CD4-positive, alpha-beta T cell treated with Interleukin-10 for 1 hour (primary cell): ENCODE results near the gene TFG.
A peak's percentile ranks its signal among the peaks of the same experiment; 100 is the strongest.

Source experiments
- DNase-seq: peaks from one replicate; pipeline ENCODE4 v3.0.0-alpha.2; 2020

Gene TFG

DNA sequence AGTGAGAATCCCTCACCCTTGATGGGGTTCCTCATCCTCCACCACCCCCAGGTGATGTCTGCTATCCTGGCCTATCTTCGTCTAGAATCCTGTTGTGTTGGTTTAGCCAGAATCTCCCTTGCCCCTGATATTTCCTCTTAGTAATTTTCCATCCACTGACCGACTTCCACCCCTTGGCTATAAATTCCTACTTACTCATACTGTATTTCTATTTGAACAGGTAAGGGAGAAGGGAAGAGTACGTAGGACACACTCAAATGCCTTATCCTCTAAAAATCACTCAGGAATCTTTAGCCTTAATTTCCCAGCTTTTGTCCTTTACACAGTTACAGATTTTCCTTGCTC is 678 bp upstream of the TFG start:
- DNase-seq = no peak

DNA sequence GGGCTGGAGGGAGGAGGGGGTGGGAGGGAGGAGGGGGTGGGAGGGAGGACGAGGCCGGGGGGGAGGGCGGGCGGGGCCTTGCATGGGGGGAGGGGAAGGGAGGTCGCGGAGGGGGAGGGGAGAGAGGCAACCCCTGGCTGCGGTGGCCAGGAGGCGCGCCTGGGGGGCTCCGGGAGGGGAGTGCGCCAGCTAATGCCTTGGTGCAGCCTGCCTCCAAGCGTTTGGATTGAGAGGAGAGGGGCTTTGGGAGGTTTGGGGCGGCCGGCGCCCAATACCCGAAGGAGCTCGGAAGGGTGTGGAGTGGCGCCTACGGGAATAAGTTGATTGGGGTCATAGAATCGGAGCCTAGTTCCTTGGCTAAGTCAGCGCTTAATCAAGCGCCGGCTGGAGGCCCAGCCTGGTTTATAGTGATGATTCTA is 557 bp downstream of the TFG start:
- DNase-seq = peak; percentile 38

DNA sequence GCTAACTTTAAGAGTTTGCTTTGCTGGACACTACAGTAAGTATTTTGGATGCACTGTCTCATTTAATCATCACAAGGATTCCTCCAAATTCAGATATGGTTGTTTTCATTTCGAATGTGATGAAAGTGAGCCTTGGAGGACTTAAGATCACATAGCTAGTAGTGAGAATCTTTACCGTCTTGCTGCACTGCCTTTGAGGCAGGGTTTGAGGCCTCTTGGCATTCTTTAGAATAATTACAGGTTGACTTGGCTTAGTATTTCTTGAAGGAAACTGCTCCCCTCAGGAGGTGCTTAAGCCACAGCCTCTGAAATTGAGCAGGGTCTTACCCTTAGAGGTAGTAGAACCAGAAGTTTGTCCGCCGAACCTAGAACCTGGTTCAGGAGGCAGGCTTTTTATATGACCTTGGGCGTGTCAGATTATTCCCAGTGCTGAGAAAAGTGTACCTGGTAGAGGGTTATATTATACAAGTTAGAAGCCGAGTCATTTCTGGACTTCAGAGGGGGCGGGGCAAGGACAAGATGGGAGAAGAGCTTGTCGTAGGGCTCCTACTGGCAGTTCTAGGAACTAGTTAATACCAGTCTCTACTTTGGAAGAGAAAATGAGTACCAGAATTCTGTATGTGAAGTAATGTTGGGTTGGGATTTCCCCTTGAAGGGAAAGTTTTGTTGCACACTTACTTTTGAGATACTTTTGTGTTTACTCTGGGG is 1.1 kb downstream of the TFG start:
- DNase-seq = peak; percentile 65

DNA sequence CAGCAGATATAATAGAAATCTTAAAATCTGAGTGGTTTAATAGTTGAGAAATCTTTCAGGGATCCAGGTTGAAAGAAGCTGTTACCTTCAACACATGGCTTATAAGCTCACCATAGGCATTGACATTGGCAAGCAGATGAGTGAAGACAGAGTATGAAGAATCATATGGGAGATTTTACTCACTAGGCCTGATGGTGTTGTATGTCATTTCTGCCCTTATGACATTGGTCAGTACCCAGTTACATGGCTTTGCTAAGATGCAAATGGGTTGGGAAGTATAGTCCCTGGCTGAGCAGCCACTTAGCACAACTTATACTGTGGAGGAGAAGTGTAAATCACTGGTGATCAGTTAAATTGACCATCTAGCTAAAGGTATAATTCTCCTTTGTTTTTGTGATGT is 5.9 kb downstream of the TFG start:
- DNase-seq = no peak

DNA sequence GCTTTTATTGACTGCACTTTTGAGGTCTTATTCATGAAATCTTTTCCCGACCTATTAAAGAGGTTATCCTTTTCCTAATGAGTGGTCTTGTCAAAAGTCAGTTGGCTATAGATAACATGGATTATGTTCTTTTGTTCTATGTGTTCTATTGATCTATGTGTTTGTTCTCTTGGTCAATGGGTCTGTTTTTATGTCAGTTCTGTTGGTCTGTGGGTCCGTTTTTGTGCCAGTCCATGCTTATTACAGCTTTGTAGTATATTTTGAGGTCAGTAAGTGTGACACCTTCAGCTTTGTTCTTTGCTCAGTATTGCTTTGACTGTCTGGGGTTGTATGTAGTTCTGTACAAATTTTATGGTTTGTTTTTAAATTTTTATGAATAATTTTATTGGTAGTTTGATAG is 7.8 kb downstream of the TFG start:
- no peak for DNase-seq

DNA sequence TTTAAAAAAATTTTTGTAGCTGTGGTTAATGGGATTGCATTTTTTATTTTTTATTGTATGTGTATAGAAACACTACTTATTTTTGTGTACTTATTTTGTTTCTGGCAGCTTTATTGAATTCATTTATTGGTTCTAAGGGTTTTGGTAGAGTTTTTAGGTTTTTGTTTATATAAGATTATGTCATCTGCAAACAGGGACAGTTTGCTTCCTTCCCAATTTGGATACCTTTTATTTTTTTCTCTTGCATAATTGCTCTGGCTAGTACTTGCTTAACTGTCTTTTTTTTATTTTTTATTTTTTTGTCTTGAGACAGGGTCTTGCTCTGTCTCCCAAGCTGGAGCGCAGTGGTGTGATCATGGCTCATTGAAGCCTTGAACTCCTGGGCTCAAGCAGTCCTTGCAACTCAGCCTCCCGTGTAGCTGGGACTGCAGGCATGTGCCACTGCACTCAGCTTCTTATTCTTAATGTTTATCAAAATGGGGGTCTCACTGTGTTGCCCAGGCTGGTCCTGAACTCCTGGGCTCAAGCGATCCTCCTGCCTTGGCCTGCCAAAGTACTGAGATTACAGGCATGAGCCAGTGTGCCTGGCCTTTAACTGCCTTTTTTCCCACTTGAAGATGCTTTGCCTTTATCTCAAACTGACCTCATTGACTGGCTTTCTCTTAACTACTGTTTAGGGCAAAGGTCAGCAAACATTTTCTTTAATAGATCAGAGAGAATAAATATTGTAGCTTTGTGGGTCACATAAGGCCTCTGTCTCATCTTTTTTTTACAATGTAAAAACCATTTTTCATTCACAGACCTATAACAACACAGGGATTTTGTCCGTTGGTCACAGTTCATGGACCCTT is 8.6 kb downstream of the TFG start:
- no peak for DNase-seq

DNA sequence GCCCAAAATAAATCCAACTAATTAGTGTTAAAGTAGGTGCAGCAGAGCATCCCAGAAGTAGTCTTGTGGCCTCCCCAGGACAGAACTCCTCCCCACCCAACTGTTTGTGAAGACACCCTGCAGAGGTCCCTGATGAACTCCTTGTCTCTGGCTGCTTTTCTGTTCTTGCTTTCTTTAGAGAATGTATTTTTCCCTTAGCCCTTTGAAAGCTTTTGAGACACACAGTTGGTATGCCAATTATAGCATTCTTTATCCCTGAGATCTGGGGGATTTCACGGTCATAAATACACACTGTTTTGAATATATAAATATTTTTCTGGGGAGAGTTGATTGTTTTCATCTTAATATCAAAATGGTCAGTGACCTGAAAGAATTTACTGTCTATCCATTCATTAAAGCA is 9.8 kb downstream of the TFG start:
- DNase-seq = no peak

DNA sequence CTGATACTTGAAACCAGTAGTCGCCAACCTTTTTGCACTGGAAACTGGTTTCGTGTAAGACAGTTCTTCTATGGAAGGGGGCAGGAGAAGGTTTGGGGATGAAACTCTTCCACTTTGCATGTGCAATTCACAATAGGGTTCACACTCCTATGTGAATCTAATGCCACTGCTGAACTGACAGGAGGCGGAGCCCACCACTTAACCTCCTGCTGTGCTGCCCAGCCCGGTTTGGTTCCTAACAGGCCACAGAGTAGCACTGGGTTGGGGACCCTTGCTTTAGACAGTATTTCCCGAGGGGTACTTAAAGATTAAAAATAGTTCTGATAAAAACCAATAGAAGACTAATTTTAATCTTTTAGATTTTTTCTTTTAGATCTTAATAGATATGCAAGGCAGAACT is 11.1 kb downstream of the TFG start:
- DNase-seq = no peak

DNA sequence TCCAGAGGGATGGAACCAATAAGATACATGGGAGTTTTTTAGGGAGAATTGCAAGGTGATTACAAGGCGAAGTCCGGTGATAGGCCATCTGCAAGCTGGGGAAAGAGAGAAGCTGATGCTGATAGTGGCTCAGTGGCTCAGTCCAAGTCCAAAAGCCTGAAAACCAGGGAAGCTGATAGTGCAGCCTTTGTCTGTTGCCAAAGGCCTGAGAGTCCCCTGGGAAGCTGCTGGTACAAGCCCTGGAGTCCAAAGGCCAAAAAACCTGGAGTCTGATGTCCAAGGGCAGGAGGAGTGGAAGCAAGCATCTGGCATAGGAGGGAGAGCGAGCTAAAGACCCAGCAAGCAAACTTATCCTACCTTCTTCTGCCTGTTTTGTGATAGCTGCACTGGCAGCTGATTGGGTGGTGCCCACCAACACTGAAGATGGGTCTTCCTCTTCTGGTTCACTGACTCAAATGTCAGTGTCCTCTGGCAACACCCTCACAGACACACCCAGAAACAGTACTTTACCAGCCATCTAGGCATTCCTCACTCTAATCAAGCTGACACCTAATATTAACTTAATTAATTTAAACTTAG is 16.7 kb downstream of the TFG start:
- DNase-seq = no peak

DNA sequence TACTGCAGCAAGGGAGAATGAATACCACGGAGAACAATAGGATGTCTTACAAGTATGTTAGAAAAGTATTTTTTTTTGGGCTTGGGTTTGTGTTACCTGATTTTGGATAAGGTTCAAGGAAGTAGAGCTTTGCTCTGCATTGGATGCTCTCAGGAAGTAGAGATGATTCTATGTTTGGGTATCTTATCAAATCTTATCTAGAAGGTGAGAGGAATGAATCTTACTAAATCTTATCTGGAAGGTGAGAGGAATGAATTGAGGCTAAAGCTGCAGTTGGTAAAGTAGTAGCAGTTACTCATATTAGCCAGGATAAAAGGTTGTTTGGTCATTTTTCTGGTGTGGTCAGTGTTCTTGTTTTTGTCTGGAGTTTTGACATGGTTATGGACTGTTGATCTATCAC is 17.4 kb downstream of the TFG start:
- DNase-seq = no peak

DNA sequence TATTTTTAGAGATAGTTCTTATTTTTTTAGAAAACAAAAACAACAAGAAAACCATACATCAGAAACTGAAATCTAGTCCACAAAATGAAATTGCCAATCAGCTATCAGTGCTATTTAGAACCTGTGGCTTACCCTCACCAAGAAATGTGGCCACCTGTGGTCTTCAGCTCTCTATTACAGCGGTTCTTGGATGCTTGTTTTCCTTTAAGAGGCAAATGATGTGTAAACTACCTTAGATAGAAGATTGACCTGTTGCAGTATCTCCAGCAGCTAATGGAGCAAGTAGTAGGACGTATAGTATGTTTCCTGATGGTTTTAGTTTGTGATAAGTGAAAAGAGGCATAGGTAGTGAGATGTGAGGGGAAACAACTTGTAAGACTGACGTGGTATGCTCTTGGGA is 21.2 kb downstream of the TFG start:
- no peak for DNase-seq

DNA sequence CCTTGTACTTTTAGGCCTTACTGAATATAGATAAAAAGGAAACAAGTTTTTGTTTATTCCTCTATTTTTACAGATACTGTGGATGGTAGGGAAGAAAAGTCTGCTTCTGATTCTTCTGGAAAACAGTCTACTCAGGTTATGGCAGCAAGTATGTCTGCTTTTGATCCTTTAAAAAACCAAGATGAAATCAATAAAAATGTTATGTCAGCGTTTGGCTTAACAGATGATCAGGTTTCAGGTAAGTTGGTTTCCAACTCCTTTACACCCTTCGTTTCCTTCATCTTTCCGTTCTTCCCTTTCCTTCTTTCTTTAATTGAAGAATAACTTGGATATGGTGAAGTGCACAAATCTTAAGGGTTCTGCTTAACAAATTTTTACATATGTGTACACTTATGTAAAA is 23.1 kb downstream of the TFG start:
- DNase-seq = no peak

DNA sequence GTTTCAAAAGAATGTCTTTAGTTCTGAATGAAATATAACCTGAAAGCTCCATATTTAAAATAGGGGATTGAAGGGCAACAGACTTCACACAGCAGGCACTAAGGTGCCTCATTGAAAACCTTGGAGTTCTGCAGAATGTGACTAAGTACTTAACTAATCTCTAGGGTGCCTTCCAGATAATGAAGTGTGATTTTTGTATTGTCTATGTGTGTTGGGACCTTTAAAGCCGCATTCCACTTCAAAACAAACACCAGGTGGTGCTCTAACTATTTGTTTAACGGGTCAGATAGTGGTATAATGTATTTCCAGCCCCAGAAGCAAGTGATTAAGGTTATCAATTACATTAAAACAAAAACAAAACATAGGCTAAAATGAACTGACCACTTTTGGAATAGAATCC is 28.0 kb downstream of the TFG start:
- DNase-seq = peak; percentile 19

DNA sequence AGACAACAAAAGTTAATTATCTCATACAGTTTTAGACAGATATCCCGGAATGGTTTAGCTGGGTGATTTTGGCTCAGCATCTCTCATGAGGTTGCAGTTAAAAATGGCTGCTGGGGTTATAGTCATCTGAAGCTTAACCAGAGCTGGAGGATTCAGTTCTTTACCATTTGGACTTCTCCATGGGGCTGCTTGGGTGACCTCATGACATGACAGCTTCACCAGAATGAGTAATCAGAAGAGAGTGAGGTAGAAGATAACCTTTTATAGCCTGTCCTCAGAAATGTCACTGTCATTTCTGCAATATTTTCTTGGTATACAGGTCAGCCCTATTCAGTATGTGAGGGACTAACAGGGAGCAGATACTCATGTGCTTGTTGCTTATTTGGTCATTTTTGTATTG is 30.9 kb downstream of the TFG start:
- no peak for DNase-seq

DNA sequence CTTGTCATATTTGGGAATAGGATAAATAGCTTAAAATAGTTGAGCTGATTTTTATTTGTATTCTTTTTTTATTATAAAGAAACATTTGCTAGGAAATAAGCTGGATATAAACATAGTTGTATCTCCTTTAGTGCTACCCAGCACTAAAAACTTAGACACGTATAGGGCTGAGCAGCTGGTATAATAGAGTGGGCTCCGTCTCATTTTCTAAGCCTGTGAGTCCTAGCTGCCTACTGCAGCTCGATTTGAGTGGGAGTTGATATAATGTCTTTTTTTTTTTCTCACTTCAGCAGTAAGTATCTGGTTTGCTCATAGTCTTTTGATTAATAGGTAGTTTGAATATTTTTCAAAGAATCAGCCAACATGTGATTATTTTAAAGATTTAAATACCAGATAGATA is 34.2 kb downstream of the TFG start:
- no peak for DNase-seq

DNA sequence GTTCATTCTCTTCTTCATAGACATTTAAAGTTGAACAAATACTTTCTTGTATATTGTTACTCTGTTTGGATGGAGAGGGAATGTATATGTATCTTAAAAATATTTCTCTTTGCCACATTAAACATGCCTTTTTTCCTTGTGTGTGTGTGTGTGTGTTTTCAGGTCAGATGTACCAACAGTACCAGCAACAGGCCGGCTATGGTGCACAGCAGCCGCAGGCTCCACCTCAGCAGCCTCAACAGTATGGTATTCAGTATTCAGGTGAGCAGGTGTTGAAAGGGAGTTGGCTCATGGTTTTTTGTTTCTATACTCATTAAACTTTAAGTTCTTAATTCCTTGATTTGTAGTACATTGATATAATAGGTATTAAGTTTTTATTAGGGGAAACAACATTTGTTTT is 35.4 kb downstream of the TFG start:
- no peak for DNase-seq

DNA sequence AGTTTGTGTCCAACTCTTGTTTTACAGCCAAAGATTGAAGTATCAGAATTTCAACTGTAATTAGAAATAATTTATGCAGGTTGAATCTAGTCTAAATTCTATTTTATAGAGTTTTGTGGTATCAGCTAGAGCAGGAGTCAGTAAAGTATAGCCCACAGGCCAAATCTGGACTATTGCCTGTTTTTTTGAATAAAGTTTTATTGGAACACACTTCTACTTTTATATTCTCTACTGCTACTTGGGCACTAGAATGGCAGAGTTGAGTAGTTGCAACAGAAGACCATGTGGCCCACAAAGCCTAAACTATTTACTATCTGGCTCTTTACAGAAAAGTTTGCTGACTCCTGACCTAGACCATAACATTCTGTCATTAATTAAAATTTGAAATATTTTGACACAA is 36.3 kb downstream of the TFG start:
- DNase-seq = no peak

DNA sequence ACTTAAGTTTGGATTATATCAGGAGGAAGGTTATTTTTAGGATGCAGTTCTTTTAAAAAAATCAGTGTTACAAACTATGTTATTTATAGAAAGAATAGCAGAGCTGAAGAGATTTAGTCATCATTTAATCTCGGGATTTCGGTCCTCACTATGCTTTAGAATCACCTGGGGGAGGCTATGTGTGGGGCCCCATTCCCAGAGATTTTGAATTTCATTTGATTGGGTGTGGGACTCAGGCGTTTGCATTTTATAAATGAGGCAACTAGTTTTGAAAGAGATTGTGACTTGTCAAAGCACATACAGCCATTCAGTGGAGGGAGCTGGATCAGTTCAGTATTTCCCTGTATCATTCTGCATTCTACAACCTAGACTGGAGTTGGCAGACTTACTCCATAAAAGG is 36.8 kb downstream of the TFG start:
- DNase-seq = no peak

DNA sequence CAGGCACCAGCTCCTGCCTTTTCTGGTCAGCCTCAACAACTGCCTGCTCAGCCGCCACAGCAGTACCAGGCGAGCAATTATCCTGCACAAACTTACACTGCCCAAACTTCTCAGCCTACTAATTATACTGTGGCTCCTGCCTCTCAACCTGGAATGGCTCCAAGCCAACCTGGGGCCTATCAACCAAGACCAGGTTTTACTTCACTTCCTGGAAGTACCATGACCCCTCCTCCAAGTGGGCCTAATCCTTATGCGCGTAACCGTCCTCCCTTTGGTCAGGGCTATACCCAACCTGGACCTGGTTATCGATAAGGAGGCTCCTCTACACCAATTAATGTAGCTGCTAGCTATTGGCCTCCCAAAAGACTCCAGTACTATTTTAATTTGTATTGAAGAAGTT is 38.9 kb downstream of the TFG start:
- no peak for DNase-seq

DNA sequence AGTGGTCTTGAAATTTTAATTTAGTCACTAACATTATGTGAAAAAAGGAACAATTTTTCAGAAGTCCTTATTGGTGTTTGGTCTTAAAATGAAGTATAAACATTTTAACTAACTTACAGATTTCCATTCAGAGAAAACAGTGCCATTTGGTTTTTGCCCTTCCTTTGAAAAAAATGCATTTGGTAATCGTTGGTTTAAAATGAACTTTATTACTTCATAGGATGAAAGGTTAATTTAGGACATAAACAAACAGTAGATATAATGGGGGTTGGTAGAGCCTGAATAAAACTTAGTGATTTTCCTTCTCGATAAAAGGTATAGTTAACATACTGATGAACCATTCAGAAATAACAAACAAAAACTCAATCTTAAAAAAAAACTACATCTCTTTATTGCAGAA is 39.7 kb downstream of the TFG start:
- no peak for DNase-seq

DNA sequence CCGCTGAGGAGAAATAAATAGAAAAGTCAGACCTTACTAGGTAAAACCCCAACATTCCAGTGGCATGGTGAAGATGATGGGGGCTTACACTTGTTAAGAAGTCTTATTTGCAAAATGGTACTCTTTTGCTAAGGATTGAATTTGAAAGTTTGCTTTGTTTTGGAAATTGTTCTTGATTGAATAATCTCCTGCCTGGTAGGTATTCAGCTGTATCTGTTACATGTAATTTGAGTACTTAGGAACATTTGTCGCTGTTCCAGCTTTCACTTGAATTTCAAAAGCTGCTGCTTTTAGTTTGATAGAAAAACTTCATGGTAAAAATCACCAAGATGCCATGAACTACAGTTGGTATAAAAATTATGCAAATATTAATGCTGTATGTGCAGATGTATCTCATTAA is 44.6 kb downstream of the TFG start:
- DNase-seq = no peak

DNA sequence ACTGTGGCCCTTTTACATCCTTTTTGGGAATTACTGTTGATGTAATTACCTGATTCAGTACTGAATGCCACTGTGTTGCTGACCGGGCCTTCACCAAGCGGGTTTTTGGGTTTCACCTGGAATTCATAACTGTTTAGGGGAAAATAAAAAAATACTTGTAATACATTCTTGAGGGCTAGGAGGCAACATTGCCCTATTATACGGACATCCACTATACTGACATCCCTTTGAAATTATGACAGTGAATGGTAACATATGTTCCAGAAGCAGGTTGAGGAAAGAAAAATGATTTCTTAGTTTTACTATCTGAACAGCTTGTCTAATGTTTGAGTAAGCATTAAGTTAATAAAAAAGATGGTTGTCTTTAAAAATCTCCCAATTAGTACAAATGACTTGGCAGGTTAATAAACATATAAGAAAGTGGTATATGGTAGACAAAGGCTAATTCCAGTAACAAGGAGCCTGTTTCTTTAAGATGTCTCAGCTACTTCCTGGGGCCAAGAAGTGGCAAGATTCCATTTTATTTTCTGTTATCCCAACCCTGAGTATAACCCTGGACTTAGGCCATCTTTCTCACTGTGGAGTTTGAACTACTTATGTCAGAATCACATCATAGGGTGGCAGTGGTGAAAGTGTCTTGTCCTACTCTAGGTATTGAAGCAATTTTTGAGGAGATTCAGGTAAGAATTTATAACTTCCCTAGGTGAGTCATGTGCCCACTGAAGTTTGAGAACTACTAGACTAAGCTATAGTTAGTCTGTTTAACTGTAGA is 45.5 kb downstream of the TFG start:
- DNase-seq = no peak

DNA sequence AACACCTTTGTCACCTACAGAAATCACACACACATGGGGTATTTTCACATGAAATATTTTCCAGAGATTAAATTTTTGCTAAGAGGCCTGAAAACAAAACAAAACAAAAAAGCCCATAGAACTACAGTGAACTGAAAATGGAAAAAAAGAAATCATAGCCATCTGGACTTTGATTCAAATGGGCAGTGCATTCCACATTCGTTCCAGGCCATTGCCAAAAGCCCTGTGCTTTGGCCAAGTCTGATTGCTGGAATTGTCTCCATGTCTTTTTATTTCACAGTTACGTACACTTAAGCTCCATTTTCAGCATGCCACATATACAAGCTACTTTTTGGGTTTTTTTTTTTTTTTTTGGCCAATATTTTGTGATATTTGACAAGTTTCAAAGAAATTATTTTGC is 47.1 kb downstream of the TFG start:
- no peak for DNase-seq

DNA sequence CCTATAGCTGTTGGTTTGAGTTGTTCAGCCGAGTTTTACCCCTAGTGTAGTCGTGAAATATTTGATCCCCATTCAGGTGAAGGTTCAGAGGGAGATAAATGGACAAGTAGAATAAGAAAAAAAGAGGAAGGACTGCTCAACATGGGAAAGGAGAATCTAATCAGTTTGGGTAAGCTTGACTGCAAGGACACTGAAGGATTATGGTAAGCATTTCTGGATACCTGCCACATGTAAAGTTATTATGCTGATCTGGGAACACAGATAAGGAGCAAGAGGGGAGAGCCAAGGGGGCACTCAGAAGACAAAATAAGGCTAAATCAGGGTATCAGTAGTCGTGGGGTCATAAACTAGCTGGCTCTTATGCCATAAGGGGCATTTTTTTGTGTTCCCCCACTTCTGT is 49.9 kb downstream of the TFG start:
- no peak for DNase-seq
